Adipose tissue (tissue), 3 donors: ENCODE data around the gene P2RX2. TPM values are rescaled to one million over a fixed set of nuclear protein-coding genes. Genes with fewer than 3 reads are reported as not detected.
"Not testable (repeated sequence)": the region's sequence is repeated elsewhere in the genome, so short reads cannot be mapped to it uniquely, and the experiment has no call there.

ENCODE experiments used
- H3K27ac ChIP-seq: one replicate; pipeline ENCODE4 v1.5.1; 2013; ENCODE audit warnings: low read depth, low read length
- WGBS, 3 donors: extraction: QIAGEN DNeasy Blood & Tissue Kit; methylation state at CpG; one replicate each; pipeline ENCODE4 v1.1.7; 2013; 5-methylcytosine and 5-hydroxymethylcytosine counted together
- polyA plus RNA-seq, 3 donors: library from polyadenylated mRNA; stranded (reverse); fragments of 200-250 nt; gene quantifications; one replicate each; pipeline ENCODE4 v1.2.3, GENCODE V29; 2013
- donor health status: healthy with polysubstance abuse.
- donor health status: Bipolar disorder and iron deficiency.
- donor health status: healthy.

P2RX2 gene
- polyA plus RNA-seq, 3 donors = 0.37 to 1.5 (median 0.38) TPM

DNA sequence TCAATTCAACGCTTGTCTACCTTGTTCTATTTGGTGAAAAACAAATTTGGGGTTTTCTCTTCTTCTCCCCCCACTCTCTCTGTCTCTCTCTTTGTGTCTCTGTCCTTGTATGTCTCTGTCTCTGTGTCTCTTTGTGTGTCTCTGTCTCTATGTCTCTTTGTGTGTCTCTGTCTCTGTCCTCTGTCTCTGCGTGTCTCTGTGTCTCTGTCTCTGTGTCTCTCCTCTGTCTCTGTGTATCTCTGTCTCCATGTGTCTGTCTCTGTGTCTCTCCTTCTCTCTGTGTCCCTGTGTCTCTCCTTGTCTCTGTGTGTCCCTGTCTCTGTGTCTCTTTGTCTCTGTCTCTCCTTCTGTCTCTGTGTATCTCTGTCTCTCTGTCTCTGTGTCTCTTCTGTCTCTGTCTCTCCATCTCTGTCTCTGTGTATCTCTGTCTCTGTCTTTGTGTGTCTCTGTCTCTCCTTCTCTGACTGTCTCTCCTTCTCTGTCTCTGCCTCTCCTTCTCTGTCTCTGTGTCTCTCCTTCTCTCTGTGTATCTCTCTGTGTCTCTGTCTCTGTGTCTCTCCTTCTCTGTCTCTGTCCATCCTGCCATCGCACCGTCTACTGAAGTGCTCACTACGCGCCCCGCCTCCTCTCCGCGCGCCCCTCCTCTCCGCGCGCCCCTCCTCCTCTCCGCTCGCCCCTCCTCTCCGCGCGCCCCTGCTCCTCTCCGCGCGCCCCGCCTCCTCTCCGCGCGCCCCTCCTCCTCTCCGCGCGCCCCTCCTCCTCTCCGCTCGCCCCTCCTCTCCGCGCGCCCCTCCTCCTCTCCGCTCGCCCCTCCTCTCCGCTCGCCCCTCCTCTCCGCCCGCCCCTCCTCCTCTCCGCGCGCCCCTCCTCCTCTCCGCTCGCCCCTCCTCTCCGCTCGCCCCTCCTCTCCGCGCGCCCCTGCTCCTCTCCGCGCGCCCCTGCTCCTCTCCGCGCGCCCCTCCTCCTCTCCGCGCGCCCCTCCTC lies 21.0 kb upstream of the P2RX2 start:
- H3K27ac ChIP-seq = no peak overlapping the region
- 2 to 10% (median 6%) methylated on average over 13 to 50 of the region's 58 CpGs for WGBS, 3 donors

DNA sequence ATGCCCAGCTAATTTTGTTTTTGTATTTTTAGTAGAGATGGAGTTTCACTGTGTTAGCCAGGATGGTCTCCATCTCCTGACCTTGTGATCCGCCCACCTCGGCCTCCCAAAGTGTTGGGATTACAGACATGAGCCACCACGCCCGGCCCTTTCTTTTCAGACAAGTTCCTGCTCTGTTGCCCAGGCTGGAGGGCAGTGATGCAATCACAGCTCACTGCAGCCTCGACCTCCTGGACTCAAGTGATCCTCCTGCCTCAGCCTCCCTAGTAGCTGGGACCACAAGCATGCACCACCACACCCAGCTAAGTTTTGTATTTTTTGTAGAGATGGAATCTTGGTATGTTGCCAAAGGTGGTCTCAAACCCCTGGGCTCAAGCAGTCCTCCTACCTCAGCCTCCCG lies 19.1 kb upstream of the P2RX2 start:
- not testable (repeated sequence) for H3K27ac ChIP-seq
- 74 to 78% (median 77%) methylated on average over 6 of the region's 6 CpGs for WGBS, 3 donors

DNA sequence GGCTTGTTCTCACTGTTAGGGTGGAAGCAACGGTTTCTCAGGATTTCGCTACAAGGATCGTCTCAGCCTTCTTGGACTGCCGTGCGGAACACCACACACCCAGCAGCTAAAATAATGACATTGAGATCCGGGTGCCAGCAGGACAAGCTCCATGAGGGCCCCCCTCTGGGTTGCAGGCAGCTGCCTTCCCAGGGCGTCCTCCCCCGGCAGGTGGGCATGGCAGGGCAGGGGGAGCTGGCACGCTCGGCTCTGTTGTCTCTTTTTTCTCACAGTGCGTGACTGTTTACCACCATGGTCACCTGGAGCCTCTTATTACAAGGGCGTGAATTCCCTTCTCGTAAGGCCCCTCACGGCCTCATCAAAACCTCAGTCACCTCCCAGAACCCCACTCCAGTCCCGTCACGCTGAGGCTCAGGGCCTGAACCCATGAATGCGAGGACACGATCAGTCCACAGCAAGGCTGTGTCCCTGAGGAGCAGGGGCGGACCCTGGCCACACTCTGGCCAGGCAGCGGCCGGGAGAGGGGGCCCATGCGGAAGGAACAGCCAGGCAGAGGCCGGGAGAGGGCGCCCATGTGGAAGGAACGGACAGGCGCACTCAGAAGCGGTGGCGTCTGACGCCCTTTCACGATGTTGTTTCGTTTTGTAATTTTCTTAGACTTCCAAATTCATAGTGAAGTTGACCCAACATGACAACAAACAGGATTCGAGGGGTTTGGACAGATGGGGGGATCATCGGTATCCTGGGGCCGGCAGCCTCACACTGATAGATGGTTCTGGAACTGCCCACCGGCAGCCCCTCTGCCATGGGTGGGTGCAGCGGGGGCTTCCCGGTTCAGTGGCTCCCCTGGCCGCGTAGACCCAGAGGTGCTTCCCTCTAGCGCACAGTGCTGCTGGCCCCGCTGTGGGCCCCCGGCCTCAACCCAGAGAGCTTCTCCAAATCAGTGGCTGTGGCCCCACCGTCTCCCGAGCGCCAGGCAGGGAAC lies 18.2 kb upstream of the P2RX2 start:
- WGBS, 3 donors = 22 to 38% (median 22%) methylated on average over 42 to 45 of the region's 45 CpGs
- H3K27ac ChIP-seq = no peak overlapping the region

DNA sequence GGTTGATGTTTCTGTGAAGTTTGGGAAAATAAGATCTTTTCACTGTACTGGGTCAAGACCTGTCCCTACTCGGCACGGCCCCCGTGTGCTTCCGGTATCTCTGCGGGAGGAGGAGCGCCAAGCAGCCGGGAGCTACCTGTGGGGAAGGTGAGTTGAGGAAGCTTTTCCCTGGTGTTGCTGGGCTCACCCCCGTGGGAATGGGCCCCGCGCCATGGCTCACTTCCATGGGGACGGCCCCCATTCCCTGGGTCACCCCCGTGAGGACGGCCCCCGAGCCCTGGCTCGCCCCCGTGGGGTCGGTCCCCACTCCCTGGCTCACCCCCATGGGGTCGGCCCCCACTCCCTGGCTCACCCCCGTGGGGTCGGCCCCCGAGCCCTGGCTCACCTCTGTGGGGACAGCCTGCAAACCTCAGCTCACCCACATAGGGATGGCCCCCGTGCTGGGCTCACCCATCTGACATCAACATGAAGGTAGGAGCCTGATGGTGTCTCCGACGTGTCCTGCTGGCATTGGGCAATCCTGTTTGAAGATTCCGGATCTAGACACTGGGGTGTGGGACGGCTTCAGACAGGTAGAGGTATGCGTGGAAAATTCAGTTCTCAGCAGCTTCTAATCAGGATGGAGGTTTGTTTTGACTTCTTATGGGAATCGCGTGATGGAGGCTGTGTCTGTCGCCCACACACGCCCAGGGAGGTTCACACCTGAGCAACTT lies 17.2 kb upstream of the P2RX2 start:
- 66 to 85% (median 74%) methylated on average over 28 to 31 of the region's 31 CpGs for WGBS, 3 donors
- no peak overlapping the region for H3K27ac ChIP-seq

DNA sequence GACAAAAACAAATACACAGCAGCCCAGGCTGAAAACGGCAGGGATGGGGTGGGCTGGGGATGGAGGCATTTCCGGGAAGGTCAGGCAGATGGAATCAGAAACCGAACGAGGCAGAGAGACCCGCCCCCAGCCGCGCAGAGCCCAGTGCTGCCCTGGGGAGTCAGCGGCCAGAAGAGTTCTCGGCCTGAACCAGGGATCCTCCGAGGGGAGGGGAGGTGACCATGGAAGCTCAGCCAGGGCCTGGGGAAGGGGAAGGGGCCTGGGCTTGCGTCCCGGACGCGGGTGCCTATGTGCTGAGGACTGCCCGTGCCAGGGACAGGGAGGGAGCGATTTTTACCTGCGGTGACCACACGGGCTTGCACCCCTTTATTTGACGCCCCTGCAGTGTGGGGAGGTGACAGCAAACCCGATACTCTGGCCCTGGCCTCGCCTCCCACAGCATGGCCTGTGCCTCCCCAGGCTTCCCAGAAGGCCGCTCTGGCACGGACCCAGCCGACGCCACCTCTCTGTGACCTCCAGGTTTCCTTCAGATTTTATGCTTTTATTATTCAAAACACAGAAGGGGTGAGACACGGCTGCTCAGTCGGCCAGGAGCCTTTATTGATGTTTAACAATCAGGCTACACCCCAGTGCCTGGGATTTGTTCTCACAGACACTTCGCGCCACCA lies 15.9 kb upstream of the P2RX2 start:
- no peak overlapping the region for H3K27ac ChIP-seq

DNA sequence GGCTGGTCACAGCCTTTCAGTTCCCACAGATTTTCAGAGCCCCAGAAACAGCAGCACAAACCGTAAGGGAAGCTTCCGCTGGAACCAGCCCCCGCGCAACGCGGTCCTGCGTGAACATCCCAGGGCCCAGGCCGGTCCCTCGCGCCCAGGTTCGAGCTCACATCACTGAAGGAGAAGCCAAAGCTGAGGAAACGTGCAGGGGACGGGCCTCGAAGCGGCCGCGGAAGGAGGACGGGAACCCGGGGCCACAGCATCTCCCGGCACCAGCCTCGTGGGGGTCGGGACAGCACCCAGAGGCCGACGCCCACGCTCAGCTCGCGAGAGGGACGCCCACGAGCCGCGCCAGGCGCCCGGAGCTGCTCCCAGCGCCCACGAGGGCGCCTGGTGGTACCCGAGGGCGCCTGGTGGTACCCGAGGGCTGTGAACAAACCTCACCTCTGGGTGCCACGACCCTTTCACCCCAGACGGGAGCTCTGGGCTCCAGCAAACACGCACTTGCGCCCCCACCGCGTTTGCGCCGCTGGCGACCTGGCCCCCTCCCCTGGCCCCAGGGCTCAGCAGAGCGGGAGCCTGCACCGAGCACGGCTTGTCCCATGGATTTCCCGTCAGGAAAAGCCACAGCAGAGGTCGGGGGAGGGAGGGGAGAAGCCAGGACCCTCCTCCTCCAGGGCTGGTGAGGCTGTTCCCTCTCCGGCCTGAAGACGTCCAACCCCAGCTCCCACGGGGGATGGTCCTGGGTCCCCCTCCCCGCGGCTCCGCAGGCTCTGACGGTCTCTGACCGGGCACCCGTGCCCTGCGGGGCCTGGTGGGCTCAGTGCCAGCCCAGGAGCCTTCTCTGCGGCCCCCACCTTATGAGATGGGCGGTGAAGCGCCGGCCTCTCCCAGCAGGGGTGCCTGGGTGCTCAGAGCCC lies 15.1 kb upstream of the P2RX2 start:
- 25 to 39% (median 37%) methylated on average over 52 to 67 of the region's 67 CpGs for WGBS, 3 donors
- H3K27ac ChIP-seq = no peak overlapping the region

More for the DNA sequence above, 15.9 kb upstream of the P2RX2 start:
- 26 to 42% (median 39%) methylated on average over 25 to 29 of the region's 29 CpGs for WGBS, 3 donors

DNA sequence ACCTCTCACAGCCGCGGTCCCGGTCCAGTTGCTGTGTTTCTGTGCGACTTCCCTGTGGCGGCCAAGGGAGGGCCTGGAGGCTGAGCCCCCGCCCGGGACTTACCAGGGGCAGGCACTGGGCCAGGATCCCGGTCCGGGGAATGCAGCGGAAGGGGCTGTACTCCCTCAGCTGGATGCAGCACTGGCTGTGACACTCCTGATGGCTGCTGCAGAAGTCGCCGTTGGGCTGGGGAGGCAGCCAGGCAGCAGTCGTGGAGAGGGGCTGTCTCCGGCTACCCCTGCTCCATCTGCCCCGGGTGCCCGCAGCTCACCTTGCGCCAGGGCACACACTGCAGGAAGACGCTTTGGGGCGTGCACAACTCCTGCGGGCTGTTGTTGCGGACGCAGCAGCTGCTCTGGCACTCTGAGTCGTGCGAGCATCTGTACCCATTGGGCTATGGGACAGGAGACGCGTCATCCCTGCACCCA lies 14.4 kb upstream of the P2RX2 start:
- H3K27ac ChIP-seq = no peak overlapping the region
- 33 to 42% (median 41%) methylated on average over 25 to 26 of the region's 26 CpGs for WGBS, 3 donors

DNA sequence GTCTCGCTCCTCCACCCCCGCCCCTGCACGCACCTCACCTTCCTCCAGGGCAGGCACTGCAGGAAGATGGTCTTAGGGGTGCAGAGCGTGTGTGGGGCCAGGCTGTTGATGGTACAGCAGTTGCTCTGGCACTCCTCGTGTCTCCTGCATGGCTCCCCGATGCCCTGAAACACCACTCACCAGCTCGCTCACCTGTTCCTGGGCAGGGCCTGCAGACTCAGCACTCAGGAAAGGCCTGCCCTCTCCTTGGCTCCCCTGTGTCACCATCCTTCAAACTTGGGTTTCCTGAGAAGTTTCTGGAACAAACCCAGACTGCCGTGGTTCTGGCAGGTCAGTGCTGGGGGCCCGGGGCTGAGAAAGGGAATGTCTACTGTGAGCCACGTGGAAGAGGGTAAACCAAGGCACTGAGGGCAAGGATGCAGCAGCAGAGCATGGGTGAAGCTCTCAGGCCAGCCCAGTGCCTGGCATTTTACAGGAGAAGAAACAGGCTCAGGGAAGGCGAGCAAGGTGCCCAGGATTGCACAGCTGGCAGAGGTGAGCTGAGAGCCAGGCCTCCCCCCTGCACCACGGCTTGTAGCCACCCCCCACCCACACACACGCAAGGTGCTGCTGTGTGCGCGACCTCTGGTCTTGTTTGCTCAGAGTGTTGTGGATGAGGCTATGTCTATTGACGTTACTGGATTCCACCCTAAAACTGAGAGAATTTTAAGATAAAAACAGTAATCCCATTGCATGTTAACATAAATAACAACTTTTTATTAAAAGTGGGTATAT lies 13.7 kb upstream of the P2RX2 start:
- WGBS, 3 donors = 59 to 76% (median 74%) methylated on average over 16 of the region's 16 CpGs

DNA sequence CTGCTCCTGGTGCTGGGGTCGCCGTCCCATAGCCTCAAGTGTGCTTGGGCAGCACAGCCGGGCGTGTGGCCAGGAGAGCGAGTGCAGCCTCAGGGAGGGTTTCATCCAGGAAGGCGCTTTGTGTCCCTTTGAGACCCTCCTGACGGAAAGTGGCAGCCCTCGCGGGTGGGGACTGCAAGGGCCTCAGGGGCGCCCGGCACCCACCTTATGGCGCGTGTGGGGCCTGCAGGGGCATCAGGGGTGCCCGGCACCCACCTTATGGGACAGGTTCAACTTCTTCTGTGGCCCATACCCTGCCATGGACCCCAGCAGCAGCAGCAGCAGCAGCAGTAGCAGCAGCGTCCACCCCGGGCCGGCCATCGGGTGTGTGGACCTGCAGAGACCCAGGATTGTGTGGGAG lies 12.7 kb upstream of the P2RX2 start:
- H3K27ac ChIP-seq = no peak overlapping the region
- WGBS, 3 donors = 76 to 91% (median 87%) methylated on average over 15 to 18 of the region's 18 CpGs

More for the DNA sequence above, 13.7 kb upstream of the P2RX2 start:
- H3K27ac ChIP-seq = no peak overlapping the region

DNA sequence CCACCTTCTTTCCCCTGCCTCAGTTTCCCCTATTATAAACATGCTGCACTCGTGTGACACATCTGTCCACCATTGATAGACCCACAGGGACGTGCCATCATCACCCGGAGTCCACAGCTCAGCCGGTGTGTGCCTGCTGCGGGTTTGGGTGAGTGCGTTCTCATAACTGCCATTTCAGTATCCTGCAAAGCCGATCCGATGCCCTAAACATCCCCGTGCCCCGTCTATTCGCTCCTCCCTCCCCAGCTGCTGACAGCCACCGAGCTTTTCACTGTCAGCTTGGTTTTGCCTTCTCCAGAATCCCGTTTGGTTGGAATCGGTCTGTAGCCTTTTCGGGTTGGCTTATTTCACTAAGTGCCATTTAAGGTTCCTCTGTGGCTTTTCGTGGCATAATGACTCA lies 12.1 kb upstream of the P2RX2 start:
- WGBS, 3 donors = 63 to 70% (median 69%) methylated on average over 16 of the region's 16 CpGs
- no peak overlapping the region for H3K27ac ChIP-seq

DNA sequence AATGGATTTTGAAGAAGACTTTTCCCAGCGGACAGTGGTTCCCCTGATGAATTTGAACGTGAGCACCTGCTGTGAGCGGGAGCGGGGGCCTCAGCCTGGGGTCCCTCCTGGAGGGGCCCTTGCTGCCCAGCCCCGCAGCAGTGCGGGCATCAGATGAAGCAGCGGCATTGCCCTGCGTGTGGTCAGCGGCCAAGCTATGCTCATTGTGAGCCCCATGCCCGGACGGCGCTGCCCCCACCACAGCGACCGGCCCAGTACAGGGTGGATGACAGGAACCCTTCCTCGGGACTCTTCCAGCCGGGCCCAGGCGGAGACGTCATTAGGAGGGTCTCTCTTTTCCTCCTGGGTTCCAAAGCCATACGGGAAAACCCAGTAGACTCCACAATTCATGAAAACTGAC lies 11.6 kb upstream of the P2RX2 start:
- no peak overlapping the region for H3K27ac ChIP-seq
- WGBS, 3 donors = 76 to 87% (median 87%) methylated on average over 19 of the region's 19 CpGs

DNA sequence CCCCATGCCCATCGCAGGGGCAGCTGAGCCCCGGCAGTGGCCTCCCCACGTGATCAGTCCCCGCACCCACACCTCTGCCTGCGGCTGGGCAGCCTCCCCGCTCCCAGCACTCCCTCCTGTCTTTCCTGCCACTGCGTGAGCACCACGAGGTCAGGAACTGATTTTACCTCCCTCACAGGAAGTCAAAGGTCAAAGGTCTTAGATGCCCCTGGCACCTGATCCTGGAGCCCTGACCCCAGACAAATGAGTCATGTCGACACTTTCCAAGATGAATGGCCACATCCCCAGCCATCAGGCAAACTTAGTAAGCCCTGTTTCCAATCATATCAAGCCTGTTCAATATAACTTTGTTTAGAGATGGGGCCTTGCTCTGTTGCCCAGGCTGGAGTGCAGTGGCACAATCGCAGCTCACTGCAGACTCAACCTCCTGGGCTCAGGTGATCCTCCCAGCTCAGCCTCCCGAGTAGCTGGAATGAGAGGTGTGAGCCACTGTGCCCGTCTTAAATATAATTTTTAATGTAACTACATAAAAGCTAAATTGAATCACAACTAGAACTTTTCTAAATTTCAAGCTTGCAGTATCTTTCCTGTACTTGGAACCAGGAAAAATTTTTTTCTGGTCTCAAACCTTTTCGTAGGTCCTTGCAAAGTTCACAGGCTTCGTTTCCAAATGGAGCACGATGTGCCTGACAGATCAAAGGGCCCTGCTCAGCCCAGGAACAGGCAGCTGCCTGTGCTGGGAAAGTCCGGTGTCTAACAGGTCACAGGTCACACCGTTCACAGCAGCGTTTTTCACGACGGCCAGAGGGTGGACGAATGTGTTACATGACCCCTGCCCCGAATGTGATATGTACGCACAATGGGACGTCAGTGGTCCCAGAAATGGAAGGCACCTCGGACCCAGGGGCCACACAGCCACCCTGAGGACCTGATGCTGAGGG lies 10.1 kb upstream of the P2RX2 start:
- no peak overlapping the region for H3K27ac ChIP-seq
- WGBS, 3 donors = 34 to 53% (median 49%) methylated on average over 25 of the region's 25 CpGs

DNA sequence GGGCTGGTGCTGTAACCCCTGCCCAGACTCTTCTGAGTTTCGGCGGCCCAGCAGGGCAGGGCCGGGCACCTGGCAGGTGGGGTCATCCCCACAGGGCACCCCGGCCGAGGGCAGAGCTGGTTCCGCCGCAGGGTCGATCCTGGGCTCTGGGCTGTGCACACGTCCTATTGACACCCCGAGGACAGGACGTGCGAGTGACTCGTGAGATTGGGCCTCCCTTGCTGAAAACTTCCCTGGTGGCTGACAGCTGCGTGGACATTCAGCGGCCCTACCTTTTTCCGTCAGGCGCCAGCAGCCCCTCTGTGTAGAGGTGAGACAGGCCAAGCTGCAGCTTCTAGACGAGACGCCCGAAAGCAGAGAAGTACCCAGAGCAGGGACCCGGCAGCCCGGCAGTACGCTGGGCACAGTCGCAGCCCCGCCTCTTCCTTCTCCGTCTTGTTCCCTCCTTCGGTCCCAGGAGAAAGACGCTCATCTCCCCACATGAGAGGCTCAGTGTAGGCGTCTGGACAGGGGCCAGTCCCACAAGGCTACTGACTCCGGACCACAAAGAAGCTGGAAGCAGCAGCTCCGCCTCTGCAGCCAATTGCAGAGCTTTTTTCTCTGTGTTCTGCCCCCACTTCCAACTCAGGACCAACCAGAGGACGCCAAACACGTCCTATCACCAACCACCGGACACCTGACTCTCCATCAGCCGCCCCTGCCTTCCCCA lies 8.4 kb upstream of the P2RX2 start, which contains the start of gene LRCOL1:
Gene LRCOL1, minus strand, starts transcription at position 532 of the 709 bp plus-strand sequence. CDS start 4,331 bp downstream, outside the sequence.
- H3K27ac ChIP-seq = no peak within 1 kb of the TSS
- WGBS, 3 donors = 24 to 41% (median 27%) methylated on average over 34 to 35 of the region's 35 CpGs

DNA sequence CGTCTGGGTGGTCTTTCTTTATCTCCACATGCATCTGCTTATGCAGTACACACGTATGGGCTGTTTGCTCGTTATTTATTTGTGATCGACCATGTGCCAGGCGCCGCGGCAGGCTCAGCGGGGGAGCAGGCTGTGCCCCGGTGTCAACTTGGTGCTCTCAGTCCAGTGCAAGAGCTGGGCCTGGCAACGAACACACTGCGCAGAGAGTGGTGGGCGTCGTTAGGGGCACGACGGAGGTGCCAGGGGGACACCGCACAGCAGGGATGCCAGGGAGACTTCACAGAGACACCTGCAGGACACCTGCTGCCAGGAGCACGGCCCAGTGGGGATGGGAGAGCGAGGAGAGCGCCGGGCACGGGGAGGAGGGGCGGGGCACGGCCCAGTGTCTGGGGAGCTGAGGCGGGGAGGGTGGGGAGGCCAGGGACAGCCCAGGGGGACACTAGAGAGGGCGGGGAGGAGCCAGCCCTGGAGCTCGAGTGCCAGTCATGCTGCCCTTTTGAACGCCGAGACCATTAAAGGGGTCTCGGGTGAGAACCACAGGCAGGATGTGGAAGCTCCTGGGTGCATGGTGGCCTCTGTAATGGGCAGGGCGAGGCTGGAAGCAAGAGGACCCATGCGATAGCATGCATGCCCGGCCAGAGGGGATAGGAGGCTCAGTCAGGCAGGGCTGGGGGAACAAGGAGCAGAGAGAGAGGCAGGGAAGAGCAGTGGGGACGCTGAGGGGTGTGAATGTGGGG lies 7.5 kb upstream of the P2RX2 start:
- H3K27ac ChIP-seq = no peak overlapping the region
- WGBS, 3 donors = 78 to 81% (median 78%) methylated on average over 32 to 33 of the region's 33 CpGs
